ENCODE results near the gene MAPT.

Gene MAPT

DNA sequence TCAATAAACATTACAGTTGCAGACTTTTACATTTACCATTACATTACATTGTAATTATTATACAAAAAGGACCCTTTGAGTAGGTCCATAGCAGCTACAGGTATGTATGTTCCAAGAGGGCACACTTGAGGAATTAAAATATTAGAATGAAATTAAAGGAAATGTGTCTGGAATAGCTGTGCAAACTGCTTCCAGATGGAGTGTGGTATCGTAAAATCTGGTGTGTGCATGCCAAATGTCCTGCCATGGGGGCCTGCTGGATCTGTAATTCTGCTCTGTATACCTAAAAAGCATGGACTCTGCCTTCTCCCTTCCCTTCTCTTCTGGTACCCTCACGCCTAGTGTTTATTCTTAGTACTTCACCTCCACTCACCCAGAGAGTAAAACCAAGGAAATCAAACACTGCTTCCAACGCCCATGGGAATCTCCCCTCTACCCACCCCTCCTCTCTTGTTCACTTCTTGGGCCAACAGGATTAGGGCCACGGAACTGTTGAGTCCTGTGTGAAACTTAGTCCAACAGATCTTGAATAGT, 143.4 kb downstream of the MAPT start:
- no peak for DNase-seq

DNA sequence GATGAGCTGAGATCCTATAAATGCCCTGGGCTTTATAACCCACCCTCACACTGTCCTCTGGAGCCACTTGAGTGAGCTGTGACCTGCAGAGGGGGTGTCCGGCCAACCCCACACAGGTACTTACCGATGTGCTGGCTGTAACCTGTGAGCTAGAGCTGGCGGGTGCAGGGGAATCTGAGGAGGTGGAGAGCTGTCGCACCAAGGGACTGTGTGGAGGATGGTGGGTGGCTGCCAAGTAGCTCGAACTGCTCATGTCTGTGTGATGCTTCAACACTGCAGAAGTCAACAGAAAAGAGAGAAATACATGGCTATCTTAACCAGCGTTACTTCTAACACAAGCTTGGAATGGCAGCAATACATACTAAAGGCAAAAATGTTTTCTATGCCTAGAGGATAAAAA, 144.1 kb downstream of the MAPT start:
- no peak for DNase-seq

DNA sequence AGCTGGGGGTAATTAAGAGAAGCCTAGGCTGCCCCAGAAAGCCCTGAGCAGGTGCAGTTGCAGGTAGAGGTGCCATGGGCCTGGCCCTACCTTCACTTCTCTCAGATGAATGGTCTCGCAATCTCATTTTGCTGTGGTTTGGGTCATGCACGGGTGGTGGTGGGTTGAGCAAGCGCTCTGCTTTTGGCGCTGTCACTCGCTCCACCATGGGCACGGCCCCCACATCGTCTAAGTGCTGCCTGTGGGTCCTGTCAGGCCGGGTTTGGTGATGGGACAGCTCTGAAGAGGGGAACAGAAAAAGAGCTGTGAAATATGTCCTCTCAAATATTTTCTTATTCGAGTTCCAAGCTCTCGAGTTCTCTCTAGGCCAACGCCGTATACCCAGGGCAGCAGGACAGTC, 144.6 kb downstream of the MAPT start:
- DNase-seq, result no peak

DNA sequence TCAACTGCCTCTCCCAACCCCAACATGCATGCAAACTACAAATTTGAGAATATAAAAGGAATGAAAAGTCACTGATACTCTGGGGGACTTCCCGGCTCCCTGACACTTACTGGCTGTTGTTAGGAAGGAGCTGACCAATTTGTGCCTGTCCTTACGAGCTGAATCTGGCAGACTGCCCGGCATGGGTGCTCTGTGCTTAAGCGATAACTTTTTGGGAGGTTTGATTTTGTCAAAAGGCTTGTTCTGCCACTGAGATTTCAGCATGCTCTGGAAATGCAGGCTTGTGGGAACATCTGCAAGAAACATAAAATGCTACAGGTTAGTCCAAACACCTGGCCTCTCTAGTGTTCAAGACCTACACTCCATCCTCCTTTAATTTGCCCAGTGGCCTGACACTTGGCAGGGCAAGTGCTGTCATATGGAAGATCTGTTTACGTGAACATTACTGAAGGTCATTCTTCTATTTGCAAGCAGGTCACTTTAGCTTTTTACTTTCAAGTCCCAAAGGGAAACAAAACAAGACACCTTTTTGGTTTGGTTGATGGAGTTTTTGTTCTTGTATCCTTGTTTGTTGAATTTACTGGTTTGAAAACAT, 145.3 kb downstream of the MAPT start:
- DNase-seq, result no peak

DNA sequence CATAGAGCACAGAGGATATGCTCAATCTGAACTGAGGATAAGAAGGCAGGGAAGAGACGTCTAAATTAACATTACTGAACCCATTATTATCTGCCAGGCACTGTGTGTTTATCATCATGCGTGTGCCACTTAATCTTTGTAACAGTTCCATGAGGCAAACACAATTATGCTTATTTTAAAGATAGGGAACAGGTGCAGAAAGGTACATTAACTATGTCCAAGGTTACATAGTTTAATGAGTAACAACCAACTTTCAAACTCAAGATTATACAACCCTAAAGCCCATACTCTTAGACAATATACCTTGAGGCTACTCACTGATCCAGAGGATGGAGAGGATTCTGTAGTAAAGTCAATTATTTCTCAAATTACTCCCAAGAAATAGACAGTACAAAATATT, 147.9 kb downstream of the MAPT start:
- DNase-seq, result no peak

DNA sequence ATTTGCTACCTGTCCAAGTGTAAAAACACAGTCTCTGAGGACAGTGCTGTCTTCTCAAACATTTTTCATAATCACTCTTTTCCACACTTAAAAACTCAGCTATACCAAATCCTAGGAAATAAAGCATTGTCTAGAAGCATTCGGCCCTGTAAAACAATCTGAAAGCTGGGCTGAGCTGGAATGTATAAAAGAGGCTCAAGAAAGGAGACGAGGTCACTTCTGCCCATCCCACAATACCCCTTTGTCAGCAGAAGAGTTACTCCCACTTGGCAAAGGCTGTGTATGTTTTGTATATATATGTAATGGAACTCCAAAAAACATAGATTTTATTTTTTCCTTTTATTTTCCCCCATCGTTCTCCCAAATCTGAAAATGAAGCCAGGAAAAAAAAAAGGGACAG, 148.6 kb downstream of the MAPT start:
- DNase-seq, result no peak

DNA sequence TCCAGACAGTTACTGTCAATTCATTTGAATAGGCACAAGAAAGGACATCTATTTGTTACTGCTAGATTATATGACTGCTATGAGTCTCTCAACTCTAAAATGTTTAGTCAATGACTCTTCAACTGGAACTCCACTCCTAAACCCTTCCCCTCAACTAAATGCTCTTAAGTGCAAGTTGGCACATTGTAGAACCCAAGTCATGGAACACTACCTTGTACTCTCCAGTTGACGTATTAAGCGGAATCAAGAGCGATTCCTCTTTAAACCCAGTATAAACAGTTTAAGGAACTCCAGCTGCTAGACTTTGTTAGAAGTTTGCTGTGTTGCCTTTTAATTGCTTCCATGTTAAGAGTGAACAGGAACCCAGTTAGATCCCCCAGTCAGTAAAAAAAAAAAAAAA, 149.3 kb downstream of the MAPT start:
- no peak for DNase-seq

DNA sequence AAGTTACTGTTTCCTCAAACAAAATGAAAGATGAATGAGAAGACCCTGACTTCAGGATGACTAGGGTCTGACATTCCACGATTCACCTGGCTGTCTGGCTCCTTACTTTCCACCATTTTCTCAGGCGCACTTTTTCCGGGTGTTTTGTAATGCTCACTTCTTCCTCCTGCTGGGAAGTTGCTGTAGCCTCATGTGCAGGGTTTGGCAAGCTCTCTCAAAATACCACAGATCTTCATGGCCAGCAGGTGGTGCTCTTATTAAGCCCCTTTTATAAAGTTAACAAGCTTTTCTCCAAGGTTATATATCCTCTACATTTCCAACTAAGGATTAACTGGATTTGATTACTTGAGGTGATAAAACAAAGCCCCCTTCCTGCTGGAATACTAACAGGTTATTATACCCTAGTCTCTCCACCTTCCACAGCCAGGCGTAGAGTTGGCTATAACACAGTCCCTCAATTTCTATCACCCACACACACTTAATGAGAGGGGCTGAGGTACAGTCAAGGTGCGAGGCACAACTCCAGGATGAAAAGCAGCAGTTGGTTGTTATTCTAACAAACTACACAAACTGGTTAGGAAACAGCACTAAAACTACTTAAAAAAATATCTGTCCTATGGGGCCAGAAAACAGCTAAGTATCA, 150.1 kb downstream of the MAPT start:
- DNase-seq, result peak; percentile 72 to 84

DNA sequence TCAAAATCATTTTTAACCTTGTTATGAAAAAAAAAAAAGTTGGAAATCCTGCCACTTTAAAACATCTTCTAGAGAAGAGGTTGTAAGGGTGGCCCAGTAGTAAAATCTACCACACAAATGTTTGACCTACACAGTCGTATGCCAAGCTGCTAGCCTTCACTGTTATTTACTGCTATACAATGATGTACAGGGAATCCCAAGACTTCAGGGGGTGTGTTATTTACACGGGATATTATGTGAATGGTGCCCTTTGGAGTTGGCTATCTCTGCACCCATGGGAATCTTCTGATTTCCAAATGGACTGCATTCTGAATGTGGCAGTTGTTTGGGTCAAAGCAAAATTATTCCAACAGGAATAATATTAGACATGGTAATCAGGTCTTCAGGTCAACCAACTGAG, 150.6 kb downstream of the MAPT start:
- DNase-seq, result no peak

DNA sequence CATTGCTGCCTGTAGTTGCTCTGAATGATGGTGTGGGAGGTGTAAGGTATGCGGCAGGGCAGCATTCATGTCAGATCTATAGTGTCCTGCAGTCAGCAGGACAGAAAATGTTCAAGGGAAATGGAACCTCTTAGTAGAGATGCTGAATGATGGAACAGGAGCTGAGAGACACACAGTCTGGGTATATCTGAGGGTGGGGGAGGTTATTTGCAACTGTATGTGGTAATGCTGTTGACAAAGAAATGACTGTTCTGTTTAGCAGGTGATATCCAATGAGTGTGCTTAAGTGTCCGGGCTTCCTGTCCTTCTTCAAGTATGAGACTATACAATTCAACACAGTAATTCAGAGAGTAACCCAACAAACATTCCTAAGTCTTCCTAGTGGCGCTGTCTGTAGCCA, 151.3 kb downstream of the MAPT start:
- DNase-seq, result no peak

DNA sequence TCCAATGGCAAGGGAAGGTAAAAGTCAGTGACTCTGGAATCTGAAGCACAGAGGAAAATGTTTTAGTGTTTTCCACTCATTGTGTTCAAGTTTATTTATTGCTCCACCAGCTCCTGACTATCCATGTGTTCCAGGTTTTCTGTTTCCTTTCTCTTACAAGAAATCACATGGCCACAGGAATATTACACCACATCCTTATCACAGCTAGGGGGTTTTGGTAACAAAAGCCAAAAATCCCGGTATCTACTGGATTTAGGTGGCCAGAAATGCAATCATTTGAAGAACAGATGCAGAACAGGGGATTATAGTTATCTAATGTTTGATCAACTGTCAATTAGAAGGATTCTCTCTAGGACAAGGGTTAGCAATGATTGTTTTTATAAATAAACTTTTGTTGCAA, 152.6 kb downstream of the MAPT start:
- DNase-seq, result no peak

DNA sequence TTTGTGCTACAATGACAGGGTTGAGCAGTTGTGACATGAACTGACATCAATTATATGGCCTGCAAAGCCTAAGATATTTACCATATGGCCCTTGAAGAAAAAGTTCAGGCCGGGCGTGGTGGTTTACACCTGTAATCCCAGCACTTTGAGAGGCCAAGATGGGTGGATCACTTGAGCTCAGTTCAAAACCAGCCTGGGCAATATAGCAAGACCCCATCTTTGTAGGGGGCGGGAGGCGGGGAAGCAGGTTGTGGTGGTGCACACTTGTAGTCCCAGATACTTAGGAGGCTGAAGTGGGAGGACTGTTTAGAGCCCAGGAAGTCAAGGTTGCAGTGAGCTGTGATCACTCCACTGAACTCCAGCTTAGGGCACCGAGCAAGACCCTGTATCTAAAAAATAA, 153.0 kb downstream of the MAPT start:
- DNase-seq, result no peak

DNA sequence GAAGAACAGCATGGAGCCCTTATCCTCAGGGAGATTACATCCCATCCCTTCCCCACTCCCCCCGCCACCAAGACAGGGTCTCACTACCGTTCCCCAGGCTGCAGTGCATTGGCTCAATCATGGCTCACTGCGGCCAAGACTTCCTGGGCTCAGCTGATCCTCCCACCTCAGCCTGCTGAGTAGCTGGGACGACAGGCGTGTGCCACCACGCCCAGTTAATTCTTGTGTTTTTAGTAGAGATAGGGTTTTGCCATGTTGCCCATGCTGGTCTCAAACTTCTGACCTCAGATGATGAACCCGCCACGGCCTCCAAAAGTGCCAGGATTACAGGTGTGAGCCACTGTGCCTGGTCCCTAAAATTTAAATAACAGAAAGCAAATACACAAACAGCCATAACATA, 153.5 kb downstream of the MAPT start:
- no peak for DNase-seq

DNA sequence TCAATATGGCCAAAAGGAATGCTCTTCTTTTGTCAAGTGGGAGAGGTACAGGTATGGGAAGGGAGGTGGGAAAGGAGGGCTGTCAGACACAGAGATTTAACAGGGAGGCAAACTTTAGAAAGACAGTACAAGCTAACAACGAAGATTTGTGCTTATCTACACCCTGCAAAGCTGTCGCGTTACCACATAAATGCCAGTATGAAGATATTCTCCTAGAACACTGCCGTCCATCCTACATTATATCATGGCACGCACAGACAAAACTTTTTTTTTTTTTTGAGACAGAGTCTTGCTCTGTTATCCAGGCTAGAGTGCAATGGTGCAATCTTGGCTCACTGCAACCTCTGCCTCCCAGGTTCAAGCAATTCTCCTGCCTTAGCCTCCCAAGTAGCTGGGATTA, 155.3 kb downstream of the MAPT start:
- no peak for DNase-seq

DNA sequence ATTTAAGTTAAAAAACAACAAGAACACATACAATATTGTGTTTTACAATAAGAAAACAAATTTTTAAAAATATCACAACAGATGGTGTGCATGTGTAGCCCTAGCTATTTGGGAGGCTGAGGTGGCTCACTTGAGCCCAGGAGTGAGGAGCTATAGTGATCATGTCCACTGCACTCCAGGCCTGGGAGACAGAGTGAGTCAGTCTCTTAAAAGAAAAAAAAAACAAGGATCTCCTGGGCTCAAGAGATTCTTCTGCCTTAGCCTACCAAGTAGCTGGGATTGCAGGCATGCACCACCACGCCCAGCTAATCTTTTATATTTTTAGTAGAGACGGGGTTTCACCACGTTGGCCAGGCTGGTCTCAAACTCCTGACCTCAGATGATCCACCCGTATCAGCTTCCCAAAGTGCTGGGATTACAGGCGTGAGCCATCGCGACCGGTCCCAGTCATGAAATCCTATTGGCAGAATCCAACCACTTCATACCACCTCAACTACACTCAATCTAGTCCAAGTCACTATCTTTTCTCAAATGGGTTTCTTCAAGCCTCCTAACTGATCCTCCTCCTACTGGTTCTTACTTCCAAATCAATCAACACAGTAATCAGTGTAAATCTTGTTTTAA, 159.7 kb downstream of the MAPT start:
- DNase-seq, result no peak

DNA sequence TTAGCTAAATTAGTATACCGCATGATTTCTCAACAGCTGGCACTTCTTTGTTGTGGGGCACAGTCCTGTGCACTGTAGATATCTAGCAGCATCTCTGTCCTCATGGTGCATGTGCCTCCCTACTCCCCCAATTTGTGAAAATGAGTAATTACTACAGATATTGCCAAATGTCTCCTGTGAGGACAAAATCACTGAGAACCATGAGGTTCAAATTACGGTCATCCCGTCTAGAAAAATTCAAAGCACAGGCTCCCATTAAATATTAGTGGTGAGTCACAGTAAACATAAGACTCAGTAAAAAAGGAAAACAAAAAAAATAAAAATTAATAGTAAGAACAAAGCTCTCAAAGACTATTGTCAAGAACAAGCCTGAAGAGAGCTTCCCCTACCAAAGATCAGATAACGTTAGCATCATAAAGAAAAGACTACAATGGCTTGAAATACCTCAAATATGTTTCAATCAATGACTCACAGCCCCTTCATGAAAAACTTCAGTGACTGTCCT, 162.5 kb downstream of the MAPT start:
- DNase-seq, result peak in 1 of 2 experiments; percentile 39

DNA sequence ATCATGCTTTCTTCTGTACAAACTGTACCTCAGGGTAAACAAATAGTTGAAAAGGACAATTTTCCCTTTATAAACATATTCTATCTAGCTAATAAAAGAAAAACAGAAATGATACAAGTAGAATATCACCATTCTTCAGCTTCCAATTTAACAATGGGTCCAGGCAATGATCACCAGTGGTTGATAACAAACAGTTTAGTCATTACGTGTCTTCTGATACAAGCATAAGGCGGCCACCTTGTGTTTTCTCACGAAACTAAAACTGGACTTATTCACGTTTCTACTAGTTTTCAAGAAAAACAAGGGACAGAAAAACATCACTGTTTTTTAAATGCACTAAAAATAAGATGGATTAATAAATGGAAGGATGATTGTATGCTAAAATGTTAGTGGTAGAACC, 163.0 kb downstream of the MAPT start:
- no peak for DNase-seq

DNA sequence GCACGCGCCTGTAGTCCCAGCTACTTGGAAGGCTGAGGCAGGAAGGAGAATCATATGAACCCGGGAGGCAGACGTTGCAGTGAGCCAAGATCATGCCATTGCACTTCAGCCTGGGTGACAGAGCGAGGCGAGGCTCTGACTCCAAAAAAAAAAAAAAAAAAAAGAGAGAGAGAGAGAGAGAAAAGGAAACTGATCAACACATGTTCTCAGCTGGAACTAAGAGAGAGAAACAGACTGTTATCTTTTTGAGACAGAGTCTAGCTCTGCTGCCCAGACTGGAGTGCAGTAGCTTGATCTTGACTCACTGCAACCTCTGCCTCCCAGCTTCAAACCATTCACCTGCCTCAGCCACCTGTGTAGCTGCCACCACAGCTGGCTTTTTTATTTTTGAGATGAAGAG, 165.1 kb downstream of the MAPT start:
- no peak for DNase-seq

DNA sequence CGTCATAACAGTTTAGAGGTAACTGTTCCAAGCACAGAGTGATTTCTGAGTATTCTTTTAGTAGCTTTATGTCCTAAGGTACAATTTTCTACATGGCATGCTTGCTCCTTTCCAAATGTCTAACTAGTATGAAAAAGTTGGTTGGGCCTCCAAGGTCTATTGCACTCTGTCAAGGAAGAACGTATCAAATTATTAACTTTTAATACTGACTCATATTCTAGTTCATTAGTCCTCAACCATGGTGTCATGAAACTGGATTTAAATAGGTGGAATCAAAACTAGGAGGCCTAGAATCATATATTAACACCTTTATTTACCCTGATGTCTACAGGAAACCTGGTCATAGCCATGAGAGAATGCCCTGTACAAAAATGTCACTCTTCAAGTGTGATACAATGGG, 166.1 kb downstream of the MAPT start:
- DNase-seq, result no peak

DNA sequence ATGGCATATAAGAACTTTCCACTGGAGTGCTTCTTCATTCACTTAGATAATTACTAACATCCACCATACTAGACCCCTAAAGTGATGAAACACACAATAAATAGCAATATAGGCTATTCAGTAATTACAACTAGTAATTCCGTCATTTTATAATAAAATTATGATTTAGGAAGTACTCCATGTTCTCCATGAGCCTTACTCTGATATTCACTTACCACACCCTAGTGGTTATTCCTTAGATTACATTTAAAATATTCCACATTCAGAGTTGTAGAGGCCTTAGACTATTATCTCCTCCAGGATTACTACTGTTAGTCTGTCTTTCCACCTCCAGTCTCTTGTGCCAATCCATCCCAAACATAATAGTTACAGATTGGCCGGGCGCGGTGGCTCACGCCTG, 167.1 kb downstream of the MAPT start:
- peak; percentile 45 to 54 for DNase-seq

DNA sequence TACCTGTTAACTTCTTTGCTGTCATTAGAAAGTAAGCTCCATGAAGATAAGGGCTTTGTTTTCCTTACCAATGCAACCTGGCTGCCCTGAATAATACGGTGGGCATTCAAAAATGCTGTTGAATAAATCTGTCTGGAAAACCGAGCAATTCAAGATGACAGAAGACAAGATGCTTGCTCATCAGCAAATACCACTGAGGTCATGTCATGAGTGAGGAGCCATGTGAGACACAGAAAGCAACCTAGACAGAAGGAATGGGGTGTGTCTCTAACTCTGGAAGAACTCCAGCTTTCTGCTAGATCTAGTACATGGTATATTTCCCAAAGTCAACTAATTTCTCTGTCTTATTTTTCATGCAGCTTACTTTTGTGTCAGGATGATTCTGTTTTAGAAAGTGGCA, 168.9 kb downstream of the MAPT start:
- DNase-seq, result no peak

DNA sequence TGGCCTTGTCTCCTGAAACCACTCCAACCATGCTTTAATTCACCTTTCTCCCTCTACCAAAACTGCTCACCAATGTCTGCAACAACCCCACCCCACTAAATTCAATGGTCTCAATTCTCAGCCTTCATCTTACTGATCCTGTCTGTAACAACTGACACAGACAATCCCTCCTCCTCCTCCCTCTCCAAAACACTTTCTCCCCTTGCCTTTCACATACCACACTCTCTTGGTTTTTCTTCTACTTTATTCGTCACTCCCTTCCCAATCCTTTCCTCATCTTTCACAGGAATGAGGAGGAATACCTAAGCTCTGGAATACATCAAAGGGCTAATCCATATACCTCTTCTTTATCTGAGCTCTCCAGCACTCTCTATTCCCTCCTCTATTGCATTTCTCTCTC, 170.1 kb downstream of the MAPT start:
- DNase-seq, result no peak

DNA sequence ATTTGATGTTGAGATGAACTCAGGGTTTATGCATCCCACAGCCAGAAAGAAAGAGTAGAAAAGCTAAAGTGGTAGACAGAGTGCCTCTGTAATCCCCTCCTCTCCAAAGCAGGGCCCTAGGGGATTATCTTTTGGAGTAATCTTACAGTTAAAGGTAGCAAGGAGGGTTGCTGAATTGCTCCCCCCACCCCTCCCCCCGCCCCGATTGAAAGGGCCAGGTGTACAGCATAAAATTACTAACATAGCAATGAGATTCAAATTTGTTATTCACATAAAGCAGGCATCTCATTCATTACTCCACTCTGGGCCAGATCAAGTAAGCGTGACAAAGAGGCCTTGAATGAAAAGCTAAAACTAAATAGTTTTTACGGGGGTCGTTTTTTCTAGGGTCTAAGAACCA, 177.4 kb downstream of the MAPT start:
- DNase-seq, result no peak

DNA sequence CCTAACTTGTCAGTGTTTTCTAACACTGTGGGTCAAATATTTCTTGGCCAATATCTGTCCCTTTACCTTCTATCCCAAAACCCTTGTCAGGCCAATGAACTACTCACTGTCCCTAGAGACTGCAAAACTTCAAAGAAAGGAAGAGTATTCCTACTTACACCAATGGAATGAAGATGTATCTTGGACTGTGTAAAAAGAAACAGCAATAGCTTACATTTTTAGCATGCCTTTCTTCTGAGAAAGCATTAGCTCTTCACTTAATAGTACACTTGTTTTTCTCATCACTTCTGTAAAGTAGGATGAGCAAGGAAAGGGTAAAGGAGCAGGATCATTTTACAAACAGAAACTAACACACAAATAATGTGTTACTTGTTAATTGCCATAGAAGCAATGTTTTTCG, 178.6 kb downstream of the MAPT start:
- no peak for DNase-seq
